ENCODE measurements around the gene DAP3.
"Not testable (repeated sequence)": the region's sequence is repeated elsewhere in the genome, so short reads cannot be mapped to it uniquely, and the experiment has no call there.

DNA sequence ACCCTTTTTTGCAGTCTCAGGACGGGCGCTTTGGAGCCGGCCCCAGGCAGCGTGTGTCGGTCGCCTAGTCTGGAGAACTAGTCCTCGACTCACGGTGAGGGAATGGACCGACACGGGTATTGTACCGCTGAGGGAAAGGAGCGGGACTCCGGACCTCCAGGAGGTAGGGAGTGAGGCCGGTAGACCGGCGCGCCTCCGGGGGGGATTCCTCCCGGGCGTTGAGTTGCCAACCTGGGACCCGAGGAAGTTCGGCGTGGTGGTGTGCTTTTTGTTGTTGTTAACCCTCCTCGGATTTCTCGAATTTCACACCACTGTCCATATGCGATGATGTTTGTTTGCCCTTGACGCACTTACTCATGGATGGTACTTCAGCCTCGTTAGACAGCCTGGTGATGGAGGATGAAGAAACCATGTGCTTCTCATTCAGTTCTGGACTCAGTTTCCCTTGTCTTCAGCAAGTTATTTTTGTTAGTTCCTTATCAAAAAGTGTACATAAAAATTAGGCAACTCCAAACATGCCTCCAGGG, at the start of gene DAP3:
- TF ChIP-seq CTCF, MYC (IDR thresholded peaks at IDR 0.05; ENCODE audit: low read depth, low read length): not testable (repeated sequence)
- TF ChIP-seq POLR2A (IDR thresholded peaks at IDR 0.05; ENCODE audit: extremely low read depth, insufficient read length): peak; percentile 65
- TF ChIP-seq, protein P1, sequence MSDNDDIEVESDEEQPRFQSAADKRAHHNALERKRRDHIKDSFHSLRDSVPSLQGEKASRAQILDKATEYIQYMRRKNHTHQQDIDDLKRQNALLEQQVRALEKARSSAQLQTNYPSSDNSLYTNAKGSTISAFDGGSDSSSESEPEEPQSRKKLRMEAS (IDR thresholded peaks at IDR 0.05; ENCODE audit: low read depth, low read length): peak; percentile 70

All from NB4 (cell line).